Liver (tissue), 3 donors: Measurements from ENCODE around the gene EFCAB11.

Source experiments
- SP1 ChIP-seq: IDR thresholded peaks from 2 replicates; pipeline ENCODE4 v1.6.1; 2018; ENCODE audit warnings: antibody characterized with exemption, mild to moderate bottlenecking
- YY1 ChIP-seq: IDR thresholded peaks from 2 replicates; pipeline ENCODE4 v1.6.1; 2016; ENCODE audit warnings: antibody characterized with exemption, mild to moderate bottlenecking
- TF ChIP-seq, protein P1 (sequence below): fragments of 150-350 bp; IDR thresholded peaks from 2 replicates; pipeline ENCODE4 v1.5.1; 2017; ENCODE audit warnings: improper control_type of control experiment, low read depth, low read length; ENCODE audit not compliant: missing input control
- TF ChIP-seq, protein P2 (sequence below): IDR thresholded peaks from 2 replicates; pipeline ENCODE4 v1.6.1; 2016; ENCODE audit warnings: antibody characterized with exemption
- TF ChIP-seq, protein P3 (sequence below): IDR thresholded peaks from 2 replicates; pipeline ENCODE4 v1.6.1; 2016; ENCODE audit warnings: antibody characterized with exemption
- donor health status: healthy.
- donor health status: healthy.

DNA sequence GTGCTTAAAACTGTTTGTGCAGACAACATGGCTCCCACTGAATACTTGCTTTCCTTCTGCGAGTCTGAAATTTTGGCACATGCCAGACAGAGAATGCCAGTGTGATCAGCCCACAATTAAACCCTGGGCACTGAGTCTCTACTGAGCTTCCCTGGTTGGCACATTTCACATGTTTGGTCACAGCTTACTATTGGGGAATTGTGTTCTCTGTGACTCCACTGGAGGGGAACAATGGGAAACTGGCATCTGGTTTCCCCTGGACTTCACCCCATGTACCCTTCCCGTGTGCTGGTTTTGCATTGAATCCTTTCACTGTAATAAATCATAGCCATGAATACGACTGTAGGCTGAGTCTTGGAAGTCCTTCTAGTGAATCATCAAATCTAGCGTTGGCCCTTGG lies 64.9 kb downstream of the EFCAB11 start:
- TF ChIP-seq, protein P1, sequence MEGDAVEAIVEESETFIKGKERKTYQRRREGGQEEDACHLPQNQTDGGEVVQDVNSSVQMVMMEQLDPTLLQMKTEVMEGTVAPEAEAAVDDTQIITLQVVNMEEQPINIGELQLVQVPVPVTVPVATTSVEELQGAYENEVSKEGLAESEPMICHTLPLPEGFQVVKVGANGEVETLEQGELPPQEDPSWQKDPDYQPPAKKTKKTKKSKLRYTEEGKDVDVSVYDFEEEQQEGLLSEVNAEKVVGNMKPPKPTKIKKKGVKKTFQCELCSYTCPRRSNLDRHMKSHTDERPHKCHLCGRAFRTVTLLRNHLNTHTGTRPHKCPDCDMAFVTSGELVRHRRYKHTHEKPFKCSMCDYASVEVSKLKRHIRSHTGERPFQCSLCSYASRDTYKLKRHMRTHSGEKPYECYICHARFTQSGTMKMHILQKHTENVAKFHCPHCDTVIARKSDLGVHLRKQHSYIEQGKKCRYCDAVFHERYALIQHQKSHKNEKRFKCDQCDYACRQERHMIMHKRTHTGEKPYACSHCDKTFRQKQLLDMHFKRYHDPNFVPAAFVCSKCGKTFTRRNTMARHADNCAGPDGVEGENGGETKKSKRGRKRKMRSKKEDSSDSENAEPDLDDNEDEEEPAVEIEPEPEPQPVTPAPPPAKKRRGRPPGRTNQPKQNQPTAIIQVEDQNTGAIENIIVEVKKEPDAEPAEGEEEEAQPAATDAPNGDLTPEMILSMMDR = no peak
- TF ChIP-seq, protein P2, sequence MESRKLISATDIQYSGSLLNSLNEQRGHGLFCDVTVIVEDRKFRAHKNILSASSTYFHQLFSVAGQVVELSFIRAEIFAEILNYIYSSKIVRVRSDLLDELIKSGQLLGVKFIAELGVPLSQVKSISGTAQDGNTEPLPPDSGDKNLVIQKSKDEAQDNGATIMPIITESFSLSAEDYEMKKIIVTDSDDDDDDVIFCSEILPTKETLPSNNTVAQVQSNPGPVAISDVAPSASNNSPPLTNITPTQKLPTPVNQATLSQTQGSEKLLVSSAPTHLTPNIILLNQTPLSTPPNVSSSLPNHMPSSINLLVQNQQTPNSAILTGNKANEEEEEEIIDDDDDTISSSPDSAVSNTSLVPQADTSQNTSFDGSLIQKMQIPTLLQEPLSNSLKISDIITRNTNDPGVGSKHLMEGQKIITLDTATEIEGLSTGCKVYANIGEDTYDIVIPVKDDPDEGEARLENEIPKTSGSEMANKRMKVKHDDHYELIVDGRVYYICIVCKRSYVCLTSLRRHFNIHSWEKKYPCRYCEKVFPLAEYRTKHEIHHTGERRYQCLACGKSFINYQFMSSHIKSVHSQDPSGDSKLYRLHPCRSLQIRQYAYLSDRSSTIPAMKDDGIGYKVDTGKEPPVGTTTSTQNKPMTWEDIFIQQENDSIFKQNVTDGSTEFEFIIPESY = no peak
- no peak for TF ChIP-seq YY1
- TF ChIP-seq, protein P3, sequence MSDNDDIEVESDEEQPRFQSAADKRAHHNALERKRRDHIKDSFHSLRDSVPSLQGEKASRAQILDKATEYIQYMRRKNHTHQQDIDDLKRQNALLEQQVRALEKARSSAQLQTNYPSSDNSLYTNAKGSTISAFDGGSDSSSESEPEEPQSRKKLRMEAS = no peak
- TF ChIP-seq SP1 = no peak
